ENCODE data around the gene DET1.

The DET1 gene

GRCh38 chr15:88463870-88464532 lies 82.5 kb downstream of the DET1 start:
- DNase-seq = no peak
